Keratinocyte (primary cell): ENCODE data around the gene MPP4.

ENCODE experiments used
- EZH2 ChIP-seq: IDR thresholded peaks from one replicate; pipeline ENCODE4 v1.6.1; 2012; ENCODE audit warnings: inconsistent platforms, mild to moderate bottlenecking, low read length, moderate library complexity
- TF ChIP-seq, protein P1 (sequence below), 3 experiments: IDR thresholded peaks in 1 of 3; conservative IDR thresholded peaks in 1 of 3; optimal IDR thresholded peaks in 1 of 3; 2 replicates in 2 of 3; 3 replicates in 1 of 3; pipeline versions ENCODE3 to v1.5.1; 2011; ENCODE audit warnings: low read length in 3 of 3, mild to moderate bottlenecking in 3 of 3, moderate library complexity in 2 of 3, control low read depth in 1 of 3, inconsistent platforms in 1 of 3; ENCODE audit not compliant: insufficient read depth in 2 of 3; ENCODE audit errors: extremely low read depth in 1 of 3

DNA sequence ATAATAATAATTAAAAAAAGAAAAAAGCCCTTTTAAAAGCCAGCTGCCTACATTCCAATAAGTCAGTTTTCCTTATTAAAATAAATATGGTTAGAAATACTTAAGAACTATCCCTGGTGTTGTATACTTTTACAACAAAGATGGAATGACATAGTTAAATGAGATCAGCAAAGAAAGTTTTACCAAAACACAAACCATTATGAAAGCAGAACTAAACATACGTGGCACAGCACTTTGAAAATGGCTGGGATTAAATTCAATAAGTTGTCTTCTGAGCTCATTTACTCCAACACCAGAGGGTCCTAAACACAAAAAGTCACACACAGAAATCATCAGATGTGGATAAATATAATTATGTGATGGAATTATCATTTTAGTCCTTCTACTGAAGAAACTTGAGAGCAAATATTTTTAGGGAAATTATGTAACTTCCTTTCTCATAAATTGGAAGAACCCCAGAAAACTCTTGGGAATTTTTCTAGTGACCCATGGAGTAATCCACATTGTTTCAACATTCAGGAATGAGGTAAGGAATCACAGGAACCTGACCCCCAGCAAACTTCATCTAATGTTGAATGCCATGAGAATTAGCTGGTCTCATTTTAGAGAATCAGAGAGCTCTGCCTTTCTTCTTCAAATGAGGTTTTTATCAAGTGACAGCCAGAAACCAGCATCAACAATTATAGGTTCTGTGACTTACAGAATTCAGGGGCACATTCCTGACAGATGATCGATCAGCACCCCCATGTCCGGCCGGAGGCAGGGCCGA is 43.6 kb downstream of the MPP4 start:
- TF ChIP-seq, protein P1, sequence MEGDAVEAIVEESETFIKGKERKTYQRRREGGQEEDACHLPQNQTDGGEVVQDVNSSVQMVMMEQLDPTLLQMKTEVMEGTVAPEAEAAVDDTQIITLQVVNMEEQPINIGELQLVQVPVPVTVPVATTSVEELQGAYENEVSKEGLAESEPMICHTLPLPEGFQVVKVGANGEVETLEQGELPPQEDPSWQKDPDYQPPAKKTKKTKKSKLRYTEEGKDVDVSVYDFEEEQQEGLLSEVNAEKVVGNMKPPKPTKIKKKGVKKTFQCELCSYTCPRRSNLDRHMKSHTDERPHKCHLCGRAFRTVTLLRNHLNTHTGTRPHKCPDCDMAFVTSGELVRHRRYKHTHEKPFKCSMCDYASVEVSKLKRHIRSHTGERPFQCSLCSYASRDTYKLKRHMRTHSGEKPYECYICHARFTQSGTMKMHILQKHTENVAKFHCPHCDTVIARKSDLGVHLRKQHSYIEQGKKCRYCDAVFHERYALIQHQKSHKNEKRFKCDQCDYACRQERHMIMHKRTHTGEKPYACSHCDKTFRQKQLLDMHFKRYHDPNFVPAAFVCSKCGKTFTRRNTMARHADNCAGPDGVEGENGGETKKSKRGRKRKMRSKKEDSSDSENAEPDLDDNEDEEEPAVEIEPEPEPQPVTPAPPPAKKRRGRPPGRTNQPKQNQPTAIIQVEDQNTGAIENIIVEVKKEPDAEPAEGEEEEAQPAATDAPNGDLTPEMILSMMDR (optimal IDR thresholded peaks at IDR 0.05 in 1 of 3, IDR thresholded peaks at IDR 0.05 in 1 of 3, conservative IDR thresholded peaks at IDR 0.05 in 1 of 3; ENCODE audit: extremely low read depth in 1 of 3, insufficient read depth in 2 of 3, low read length in 3 of 3) = no peak
- no peak for TF ChIP-seq EZH2
